Activated effector memory CD4-positive, alpha-beta T cell treated with anti-CD3 and anti-CD28 coated beads, Interleukin-2, amount 50 U/mL, for 16 hours (primary cell): ENCODE results near the gene CACNG3.
"Not testable (repeated sequence)": the region's sequence is repeated elsewhere in the genome, so short reads cannot be mapped to it uniquely, and the experiment has no call there.

Experiments
- DNase-seq: peaks from one replicate; pipeline ENCODE4 v3.0.0-alpha.2; 2020

Gene CACNG3

DNA sequence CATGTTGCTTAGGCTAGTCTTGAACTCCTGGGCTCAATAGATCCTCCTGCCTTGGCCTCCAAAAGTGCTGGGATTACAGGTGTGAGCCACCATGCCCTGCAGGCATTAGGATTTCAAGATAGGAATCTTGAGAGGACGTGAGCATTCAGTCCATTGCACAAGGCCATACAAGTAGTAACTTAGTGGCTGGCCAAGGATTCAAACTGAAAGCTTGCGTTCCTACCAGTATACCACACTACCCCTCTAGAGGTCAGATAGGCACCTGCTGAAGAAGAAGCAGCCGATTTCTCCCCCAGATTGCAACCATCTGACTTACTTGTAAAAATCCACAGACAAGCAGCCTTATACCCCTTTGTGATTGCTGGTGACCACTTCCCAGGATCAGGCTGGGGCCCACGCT, 80.9 kb downstream of the CACNG3 start:
- DNase-seq, result no peak

DNA sequence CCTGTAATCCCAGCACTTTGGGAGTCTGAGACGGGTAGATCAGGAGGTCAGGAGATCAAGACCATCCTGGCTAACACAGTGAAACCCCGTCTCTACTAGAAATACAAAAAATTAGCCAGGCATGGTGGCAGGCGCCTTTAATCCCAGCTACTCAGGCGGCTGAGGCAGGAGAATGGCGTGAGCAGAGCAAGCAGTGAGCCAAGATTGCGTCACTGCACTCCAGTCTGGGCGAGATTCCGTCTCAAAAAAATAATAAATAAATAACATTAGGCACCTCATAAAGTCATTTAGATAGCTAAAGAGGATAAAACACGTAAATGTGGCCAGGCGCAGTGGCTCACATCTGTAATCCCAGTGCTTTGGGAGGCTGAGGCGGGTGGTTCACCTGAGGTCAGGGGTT, 87.7 kb downstream of the CACNG3 start:
- not testable (repeated sequence) for DNase-seq

DNA sequence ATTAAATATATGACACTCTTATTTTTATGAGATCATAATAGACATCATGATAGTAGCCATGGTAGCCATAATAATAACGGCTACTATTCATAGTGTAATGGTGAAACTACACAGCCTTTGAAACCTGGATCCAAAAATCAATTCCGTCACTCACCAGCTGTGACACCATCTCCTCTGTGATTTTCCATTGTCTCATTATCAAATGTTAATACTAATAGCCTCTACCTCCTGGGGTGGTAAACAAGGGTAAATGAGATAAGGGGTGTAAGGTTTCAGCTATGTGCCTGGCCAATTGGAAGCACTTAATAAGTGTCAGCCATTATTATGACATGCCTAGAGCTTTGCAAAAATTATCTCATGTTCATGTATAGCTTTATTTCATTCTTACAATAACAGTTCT, 88.6 kb downstream of the CACNG3 start:
- no peak for DNase-seq

DNA sequence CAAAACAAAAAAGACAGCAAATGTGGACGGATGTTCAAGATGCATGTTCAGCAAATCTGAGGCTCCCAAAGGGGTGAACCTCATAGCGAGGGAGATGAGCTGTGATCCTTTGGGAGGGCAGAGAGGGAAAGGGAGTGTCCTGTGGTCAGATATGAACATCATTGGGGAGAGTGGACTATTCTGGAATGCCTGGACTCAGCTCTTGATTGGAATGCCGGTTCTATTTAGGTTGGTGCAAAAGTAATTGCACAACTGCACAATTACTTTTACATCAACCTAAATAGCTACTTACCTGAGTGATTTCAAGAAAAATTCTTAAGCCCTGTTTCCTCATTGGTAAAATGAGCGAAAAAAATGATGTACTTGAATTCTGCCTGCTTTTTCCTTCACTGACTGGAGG, 89.6 kb downstream of the CACNG3 start:
- DNase-seq, result no peak

DNA sequence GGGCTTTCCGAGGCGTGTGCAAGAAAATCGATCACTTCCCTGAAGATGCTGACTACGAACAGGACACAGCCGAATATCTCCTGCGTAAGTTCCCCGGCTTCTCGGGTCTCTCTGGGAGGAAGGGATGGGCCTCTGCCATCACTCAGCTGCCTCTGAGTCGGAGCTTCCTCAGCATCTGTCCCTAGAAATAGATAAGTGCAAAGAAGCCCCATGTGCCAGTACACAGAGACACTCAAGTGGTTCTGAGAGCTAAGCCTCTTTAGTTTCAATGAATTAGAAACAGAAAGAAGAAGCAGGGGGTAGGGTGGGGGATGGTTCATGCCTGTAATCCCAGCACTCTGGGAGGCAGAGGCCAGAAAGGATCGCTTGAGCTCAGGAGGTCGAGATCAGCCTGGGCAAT, 90.6 kb downstream of the CACNG3 start:
- no peak for DNase-seq

DNA sequence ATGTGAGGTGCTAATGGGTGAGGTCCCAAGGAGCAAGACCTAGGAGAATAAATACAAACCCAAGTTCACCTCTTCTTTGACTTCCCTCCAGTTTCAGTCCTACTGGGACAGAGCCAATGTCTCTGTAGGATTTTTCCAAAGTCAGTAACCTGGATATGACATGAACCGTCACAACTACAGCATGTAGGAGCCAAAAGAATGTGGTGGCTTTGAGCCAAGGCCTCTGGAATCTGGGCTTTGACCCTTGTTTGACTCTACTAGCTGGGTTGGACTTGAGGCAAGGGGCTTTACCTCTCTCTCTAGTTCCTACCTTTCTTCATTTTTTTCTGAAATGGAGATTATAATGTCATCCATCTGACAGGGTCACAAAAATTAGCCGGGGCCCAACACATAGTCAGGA, 91.4 kb downstream of the CACNG3 start:
- DNase-seq, result no peak

DNA sequence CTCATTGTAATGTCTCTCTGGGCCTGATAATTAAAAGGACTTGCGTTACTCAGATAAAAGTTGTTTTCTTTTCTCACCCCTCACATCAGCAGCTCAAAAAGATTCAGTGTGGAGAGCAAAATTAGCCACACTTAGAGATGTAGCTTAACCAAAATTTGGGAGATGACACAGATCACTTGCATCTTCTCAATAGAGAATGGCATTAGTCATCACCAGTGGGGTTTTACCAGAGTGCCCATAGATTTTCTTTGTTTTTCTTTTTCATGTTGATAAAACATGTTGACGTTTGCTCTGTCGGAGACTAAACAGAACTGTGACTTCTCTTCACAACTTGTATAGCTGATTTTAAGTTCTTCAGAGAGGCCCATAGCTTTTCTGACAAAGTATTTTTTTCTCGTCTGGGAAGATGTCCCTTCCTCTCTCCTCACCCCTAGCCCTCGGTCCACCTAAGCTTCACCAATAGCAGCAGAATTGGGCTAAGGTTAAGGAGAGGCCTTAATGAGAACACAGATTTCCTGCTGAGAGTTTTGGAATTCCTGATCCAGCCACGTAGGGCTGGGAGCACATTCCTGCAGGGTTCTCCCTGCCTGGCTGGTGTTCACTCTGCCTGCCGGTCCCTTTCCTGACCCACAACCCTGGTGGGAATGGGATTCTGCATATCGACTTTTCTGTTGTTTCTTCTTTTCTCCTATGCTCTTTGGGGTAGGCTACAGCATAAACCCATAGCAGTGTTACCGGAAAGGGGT, 92.6 kb downstream of the CACNG3 start:
- no peak for DNase-seq

DNA sequence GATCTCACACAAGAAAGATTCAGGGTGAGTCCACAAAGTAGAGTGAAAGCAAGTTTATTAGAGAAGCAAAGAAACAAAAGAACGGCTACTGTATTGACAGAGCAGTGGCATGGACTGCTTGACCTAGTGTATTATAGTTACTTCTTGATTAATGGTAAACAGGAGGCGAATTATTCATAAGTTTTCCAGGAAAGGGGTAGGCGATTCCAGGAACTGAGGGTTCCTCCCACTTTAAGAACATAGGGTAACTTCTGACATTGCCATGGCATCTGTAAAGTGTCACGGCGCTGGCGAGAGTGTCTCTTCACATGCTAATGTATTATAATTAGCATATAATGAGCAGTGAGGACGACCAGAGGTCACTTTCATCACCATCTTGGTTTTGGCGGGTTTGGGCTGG, 93.2 kb downstream of the CACNG3 start:
- DNase-seq, result no peak

DNA sequence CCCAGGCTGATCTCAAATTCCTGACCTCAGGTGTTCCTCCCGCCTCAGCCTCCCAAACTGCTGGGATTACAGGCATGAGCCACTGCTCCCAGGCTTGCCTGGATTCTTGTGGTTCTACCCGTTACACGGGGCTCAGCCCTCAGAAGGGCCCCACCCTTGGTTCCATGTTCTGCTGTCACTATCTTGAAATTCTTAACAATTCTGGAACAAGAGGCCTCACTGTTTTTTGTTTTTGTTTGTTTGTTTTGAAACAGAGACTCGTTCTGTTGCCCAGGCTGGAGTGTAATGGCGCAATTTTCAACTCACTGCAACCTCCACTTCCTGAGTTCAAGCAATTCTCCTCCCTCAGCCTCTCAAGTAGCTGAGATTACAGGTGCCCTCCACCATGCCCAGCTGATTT, 96.6 kb downstream of the CACNG3 start:
- no peak for DNase-seq

DNA sequence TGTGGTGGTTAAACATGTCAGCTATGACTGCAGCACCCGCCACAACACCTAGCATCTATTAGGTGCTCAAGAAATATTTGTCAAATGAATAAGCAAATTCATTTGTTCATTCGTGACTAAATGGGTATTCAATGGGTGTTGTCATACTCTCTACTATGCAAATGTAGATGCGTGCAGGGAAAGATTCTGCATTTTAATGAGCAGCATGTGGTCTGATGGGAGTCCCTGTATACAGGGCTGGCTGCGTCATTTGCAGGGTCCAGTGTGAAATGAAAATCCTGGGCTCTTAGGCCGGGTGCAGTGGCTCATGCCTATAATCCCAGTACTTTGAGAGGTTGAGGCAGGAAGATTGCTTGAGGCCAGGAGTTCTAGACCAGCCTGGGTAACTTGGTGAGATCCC, 97.5 kb downstream of the CACNG3 start:
- DNase-seq, result no peak

DNA sequence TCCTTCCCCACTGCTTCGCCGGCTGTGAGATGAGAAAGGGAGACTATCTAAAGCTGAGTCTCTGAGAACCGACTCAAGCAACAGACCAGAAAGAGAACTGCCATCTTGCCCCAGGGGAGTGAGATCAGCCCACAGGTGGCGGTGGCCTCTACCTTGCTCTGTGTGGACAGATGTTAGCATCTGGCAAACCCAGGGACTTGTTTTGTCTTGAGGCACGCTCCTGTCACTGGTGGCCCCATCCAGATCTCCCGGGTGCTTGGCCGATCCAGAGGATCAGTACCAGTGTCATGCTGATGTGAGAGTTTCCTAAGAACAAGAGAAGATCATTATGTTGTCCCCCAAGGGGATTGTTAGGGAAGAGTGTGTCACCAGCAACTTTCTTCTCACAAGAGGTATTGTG, 101.4 kb downstream of the CACNG3 start:
- no peak for DNase-seq

DNA sequence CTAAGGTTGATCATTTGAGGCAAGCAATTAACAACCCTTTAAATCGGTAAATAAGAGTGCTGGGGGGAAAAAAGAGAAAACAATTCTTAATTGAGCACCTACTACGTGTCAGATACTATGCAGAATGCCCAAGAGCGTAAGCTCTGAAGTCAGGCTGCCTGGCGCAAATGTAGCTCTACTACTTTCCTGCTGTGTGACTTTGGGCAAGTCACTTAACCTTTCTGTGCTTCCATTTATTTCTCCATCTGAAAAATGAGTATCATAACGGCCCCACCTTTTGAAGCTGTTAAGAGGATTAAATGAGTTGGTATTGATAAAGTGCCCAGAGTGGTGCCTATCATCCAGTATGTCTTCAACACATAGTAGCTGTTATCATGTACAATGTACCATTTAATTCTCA, 102.0 kb downstream of the CACNG3 start:
- no peak for DNase-seq

DNA sequence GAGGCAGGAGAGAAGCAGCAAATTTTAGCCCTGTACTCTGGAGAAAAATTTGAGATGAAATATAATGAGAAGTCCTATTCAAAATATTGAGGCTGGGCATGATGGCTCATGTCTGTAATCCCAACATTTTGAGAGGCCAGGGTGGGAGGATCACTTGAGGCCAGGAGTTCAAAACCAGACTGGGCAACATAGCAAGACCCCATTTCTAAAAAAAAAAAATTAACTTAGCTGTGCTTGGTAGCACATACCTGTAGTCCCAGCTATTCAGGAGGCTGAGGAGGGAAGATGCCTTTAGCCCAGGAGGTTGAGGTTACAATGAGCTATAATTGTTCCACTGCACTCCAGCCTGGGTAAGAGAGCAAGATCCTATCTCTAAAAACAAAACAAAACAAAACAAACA, 103.4 kb downstream of the CACNG3 start:
- no peak for DNase-seq

DNA sequence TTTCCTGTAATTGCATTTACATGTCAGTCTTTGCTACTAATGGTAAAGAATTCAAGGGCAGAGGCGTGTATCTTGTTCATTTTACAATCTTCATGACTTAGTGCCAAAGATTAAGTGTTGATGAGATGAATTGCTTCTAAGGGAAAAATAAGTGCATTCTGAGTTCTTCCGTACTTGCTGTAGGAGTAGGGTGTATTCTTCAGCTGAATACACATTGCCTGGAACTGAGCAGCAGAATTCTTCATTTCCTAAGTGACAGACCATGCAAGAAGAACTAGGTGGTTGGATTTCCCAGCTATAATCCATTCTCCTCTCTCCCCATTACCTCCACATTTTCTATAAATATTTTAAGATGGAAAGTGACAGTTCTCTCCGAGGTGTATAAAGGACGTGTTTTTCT, 104.8 kb downstream of the CACNG3 start:
- DNase-seq, result no peak

DNA sequence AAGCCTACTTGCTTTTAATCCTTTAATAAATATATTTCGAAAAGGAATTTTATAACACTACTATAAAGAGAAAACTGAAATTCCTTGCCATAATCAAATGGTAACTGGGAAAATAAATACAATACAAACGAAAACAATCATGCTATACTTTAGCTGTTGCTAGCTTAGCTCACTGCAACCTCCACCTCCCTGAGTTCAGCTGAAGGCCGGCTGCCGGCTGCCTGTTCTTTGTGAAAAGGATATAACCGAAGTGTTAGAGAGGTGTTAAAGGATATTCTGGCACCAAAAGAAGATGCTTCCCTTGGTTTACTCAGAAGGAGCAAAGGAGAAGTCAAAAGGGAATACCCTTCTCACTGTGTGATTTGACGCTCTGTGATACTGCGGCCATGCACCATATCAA, 108.5 kb downstream of the CACNG3 start:
- DNase-seq, result no peak

DNA sequence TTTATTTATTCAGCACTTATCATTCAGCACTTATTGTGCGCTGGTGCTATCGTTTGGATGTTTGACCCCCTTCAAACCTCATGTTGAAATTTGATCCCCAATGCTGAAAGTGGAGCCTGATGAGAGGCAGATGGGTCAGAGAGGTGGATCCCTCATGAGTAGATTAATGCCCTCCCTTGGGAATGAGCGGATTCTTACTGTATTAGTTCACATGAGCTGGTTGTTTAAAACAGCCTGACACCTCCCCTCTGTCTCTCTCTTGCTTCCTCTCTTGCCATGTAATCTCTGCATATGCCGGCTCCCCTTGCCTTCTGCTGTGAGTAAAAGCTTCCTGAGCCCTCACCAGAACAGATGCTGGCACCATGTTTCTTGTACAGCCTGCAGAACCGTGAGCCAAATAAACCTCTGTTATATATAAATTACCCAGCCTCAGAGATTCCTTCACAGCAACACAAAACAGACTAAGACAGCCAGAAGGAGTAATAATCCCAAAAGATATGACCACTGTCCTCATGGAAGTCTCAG, 111.1 kb downstream of the CACNG3 start:
- DNase-seq, result no peak

DNA sequence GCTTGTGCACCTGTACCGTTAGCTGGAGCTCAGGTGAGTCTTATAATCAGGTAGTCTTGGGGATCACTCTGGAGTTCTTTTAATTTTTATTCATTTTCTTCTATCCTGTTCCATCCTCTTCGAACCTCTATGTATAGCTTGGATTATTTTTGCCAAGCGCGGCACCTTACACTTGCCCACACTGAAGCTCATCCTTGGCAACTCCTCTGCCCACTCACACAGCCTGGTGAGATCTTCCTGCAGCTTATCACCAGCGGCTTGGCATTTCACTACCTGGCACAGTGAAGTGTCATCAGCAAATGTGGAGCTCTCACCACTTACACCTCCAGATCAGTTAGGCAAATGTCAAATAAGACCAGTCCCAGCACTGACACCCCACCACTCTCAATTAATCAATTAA, 116.7 kb downstream of the CACNG3 start:
- no peak for DNase-seq

DNA sequence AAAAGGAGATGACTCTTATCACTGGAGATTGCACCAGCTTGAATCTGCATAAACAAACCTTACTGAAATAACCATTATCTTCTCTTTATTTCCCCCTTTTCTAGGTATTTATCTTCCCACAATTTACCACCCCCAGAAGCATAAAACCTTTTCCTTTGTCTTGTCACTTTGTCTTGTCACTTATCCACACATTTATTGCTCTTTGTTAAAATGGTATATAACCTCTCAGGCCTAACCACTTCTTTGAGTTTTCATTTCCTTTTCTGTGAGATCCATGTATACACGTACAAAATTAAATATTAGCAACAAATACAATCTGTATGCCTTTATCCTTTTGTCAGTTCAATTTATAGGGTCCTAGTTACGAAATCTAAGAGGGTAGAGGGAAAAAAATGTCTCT, 122.9 kb downstream of the CACNG3 start:
- DNase-seq, result no peak

DNA sequence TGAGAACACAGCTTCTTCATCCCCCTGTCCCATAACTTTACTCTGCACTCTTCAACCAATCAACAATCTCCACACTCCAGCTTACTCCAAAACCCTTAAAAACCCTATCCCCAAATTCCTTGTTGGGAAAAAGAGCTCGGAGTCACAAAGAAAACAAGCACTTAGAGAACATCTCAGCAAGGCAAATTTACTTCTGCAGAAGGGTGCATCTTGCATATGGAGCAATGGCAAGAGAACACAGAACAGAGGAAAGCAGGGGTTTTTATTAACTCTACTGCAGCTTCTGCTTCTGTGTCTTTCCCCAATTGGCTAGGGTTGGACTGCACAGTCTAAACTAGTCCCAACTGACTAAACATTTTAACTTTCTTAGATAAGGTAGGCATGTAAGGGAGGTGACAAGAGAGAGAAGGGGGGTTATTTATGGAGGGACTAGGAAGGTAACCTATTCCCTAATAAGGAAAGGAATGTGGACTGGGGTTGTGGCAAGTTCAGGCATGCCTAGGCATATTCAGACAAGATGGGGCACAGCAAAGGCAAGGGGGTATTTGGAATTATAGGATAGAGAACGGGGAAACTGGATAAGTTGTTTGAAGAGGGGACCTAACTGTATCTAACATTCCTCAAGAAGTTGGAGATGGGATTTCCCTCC, 125.5 kb downstream of the CACNG3 start:
- no peak for DNase-seq

DNA sequence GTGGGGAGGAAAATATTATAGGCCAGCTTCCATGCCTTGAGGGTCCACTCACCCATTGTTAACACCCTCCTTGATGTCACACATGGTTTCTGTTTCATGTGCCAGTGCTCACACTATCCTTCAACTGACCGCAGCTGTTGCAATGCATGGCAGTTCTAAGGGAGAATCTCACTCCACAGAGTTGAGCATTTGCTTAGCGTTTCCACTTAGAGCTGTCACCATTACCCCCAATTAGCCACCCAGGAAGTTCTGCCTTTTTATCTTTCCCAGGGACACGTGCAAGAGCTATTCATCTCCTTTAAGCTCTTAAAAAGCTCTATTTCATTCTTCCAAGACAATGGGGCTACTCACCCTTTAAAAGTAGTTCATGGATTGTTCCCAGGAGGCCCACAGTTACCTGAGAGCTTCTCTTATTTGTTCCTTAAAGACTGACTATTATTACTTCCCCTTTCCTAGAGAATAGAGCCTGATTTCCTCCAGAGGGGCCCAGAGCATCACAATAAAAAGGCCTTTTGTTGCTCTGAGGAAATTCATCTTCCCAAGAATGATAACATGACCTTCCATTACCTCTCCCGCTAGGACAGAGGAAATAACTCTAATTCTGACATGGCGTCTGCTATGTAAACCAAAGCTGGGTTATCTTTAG, 126.8 kb downstream of the CACNG3 start:
- DNase-seq, result no peak

DNA sequence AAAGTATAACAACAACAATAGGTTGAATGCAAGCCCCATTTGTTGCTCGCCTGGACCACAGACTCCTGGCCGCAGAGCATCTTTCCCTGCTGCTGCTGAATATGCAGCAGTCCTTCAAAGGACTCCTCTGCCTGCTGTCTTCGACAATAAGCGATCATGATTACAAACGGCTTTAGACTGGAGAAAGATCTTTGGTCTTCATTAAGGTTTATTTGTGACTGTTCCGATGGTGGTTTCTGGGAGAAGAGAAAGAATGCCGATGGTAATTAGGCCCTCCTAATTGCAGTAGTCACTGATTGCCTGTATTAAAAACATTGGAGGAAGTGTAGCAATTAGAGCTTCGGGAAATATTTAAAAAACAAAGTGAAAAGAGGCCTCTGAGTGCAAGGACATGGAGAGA, 138.2 kb downstream of the CACNG3 start:
- DNase-seq, result no peak

DNA sequence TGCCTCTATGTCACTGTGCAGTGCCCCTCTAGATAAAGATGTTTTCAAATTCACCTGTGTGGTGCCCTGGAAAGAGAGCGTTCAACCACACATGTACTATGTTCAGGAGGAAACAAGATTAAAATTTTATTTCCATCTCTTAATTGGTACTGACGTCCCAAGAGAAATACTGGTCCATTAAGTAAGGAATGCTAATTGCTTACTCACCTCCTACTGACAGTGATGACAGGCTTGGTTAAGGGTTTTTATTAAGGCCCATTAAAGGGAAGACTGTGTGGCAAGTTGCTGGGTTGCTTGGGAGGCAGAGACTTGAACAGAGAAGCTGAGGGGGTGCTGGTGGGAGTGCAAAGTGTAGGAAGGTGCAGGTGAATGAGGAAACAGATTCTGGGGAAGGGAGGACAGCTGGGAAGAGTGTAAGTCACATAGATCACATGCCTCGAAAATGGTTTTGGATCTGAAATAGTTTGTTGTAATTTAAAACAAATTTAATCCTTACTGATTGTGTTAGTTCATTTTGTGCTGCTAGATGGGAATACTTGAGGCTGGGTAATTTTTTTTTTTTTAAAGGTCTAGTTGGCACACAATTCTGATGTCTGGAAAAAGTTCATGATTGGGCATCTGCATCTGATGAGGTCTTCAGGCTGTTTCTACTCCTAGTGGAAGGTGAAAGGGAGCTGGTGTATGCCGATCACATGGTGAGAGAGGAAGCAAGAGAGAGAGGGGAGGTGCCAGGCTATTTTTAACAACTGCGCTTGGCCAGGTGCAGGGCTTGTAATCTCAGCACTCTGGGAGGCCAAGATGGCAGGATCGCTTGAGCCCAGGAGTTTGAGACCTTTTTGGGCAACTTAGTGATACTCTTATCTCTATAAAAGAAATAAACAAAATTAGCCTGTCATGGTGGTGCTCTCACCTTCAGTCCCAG, 140.5 kb downstream of the CACNG3 start:
- no peak for DNase-seq

DNA sequence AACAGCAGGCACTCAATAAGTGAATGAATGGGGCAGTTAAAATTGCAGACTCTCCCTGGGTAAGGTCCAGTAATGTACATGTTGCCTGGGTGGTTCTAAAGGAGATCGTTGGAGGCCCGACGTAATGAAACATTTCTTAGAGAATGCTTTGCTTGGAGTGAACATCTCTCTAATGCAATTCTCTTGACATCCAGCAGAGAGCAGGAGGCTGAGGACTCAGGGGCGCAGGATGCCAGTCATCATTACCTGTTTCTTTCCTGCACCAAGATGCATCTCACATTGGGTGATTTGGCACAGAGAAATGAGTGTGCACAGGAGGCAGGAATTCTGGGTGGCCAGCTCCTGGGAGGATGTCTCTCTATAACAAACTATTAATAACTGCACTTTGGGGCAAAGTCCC, 152.9 kb downstream of the CACNG3 start:
- no peak for DNase-seq
